ENCODE measurements around the gene NKX2-1.
"Not testable (repeated sequence)": the region's sequence is repeated elsewhere in the genome, so short reads cannot be mapped to it uniquely, and the experiment has no call there.

Gene NKX2-1

DNA sequence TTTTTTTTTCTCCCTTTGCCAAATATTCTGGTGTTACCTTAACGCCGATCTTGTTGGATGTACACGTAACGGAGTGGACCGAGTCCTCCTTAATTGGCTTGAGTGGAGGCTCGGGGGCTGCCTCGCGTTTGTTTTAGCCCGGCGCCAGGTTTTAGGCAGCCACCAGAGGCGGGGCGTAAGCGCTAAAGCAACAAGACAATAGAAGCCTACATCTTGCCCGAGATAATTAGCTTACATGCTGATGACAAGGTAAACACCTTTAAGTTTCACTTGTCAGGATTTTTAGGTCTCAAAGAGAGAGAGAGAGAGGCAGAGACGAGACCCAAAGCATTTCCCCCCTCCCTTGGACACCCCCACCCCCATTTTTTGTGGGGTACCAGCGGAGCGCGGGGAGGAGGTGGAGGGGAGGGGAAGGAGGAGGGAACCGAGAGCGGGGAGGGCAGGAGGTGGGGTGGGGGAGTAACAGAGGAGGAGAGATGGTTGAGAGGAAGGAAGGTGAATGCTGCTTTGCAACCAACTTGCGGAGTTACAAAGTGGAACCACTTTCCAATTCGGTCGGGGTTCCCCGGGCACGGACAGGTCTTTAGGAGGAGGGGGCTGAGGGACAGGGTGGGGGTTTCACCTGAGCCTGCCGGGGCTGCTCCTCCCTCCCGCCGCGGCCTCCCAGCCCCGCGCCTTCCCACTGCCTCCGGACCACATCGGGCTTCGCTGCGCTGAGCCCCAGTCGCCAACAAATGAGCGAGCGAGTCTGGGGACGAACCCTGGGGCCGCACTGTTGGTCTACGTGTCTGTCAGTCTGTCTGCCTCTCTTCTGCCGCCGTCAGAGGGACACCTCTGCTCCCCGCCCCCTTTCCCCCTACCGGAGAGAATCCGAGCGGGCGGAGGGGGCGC lies at the start of gene NKX2-1:
Gene NKX2-1 (minus strand): TSS at position 802 of the 891 bp plus-strand sequence. CDS start 103 bp downstream, at position 699.
- DNase-seq (ENCODE audit: low read depth in 2 of 2) = no peak

DNA sequence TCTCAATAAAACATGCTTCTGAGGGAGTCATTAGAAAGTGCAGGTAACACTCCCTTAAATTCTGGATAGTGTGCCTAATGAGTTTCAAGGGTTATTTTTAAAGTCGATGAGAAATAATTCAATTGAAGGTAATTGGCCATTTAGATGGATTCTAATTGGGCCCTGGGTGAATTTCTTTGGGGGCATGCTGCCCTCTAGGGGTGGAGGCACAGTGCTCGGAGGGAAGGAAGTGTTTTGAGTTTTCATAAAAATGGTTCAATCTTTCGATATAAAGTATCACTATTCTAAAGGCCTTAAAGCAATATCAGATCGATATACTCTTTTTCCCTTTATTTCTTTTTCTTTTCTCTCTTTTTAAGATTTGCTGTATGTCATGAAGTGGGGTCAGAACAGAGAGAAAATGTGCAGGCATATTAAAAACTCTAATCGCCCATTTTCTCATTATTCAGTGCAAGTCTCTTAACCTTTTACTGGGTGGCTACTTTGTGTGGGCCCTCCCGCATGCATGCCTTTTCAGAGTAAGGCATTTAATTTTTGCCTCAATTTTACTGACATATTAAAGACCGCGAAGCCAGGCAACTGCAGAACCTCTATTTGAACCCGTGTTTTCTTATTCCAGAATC lies 36.9 kb upstream of the NKX2-1 start:
- DNase-seq (ENCODE audit: low read depth in 2 of 2) = peak in 1 of 2 donors; percentile 18

DNA sequence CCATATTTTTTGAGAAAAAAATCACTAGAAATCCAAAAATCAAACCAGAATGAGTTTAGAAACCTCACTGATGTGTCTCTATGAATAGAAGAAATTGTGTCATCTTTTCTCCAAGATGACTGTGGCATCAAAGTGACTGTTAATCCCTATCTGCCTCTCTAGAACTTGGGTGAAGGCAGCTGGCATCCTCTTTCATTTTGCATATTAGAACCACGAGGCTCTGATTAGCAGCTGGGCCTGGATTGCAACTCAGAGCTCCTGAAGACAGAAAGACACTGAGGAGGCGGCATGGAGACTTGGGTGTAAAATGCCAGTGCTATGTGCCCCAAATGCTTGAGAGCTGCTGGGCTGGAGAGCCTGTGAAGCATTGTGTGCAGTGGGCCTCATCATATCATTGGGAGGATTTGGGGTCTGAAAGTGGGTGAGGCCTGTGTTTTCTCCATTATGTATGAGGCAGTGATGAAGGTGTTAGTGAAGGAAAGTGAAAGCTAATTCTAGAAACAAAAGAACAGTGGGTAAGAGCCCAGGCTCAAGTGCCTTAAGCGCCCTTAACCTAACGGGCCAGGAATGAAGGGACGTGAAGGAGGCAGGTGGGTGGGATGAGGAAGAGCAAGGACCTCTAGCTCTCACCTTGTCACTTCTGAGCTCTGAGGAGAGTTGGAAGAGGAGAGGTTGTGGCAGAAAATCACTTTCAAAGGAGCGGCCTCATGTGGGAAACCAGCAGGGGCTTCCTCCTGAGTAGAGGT lies 36.1 kb upstream of the NKX2-1 start:
- no peak for DNase-seq (ENCODE audit: low read depth in 2 of 2)

DNA sequence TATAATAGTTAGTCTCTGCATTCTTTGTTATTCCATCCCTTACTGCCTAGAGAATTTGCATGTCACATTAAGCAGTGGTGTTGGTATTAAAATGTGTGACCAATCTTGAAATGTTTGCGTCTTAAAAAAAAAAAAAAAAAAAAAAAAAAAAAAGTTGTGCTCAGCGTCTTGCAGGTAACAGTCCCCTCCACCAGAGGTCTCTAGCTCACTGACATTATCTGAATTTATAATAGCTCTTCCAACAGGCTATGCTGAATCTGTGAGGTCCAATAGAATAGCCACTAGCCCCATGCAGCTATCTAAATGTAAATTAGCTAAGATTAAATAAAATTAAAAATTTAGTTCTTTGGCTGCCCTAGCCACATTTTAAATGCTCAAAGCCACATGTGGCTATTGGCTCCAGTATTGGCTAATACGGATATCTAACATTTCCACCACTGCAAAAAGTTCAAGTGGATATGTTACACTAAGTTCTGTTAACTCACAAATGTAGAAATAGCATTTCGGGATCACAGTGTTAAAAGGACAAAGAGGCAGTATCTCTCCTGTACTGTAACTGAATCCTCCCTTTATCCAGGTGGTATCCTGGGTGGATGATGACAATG lies 33.7 kb upstream of the NKX2-1 start:
- DNase-seq (ENCODE audit: low read depth in 2 of 2) = no peak

DNA sequence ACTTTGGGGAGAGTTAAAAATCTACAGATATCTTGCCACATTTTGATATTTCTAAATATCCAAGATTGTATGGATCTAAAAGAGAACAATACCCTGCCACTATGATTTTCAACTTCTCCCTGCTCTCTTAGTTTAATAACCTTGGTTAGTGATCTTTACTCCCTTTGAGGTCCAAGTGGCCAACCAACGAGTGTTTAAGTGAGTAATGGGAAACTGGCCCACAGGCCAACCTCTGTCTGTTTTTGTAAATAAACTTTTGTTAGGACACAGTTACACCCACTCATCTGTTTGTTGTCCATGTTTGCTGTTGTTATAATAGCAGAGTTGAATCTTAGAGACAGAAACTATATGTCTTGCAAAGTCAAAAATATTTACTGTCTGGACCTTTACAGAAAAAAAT lies 30.9 kb upstream of the NKX2-1 start:
- no peak for DNase-seq (ENCODE audit: low read depth in 2 of 2)

DNA sequence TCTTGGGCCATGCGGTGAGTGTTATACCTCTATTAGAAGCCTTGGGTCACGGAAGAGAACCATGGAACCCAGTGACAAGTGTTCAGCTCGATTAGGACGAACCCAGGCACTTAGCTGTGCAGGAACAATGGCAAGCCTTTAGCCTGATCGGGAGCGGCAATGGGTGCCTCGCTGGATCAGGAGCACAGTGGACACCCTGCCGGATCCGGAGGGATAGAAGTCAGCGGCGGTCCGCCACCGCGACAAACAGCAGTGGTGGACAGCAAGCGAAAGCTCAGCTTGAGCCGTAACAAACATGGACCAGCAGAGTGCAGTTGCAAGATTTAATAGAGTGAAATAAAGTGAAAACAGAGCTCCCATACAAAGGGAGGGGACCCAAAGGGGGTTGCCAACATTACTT lies 24.2 kb upstream of the NKX2-1 start:
- not testable (repeated sequence) for DNase-seq (ENCODE audit: low read depth in 2 of 2)

DNA sequence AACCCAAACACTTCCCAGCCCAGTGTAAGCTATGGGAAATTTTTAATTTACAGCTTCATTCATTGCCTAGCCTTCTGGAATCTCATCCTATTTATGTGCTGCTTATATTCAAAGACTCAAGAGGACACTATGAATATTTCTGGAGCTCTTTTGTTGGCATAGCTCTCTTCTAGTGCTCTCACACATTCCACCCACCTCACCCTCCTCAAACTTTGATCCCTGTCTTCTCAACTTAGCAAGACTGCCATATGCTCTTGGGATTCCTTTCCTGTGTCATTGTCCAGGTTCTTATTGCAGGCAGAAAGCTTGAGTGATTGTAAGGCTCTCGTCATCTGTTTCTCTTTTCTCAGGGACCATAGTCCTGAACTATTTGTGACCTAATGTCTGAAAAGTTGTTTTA lies 18.0 kb upstream of the NKX2-1 start:
- no peak for DNase-seq (ENCODE audit: low read depth in 2 of 2)

DNA sequence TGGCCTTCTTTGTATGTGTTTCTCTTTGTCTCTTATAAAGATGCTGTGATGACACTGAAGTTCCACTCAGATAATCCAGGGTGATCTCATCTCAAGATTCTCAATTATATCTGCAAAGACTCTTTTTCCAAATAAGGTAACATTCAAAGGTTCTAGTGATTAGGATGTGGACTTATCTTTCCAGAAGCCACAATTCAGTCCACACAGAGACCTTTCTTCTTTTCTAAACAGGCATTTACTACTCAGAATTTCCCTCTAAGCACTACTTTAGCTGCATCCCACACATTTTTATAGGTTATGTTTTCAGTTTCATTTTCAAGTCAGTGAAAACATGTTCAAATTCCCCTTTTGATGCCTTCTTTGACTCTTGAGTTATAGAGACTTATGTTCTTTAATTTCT lies 9.0 kb upstream of the NKX2-1 start:
- DNase-seq (ENCODE audit: low read depth in 2 of 2) = no peak

DNA sequence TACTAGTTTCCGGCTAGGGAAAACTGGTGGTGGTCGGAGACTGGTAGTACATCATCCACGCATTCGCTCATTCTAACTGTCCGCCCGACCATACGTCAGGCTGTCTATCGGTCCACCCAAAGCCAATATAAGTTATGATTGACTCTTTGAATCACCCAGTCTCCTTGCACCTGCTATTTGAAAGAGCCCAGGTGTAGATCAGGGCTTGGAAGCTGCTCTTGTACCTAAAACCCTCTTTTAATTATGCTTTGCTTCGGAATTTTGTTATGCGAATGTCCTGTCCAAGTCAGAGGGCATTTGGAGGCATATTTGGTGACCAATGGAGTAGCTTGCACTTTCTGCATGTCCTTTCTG lies 5.7 kb upstream of the NKX2-1 start:
- no peak for DNase-seq (ENCODE audit: low read depth in 2 of 2)

DNA sequence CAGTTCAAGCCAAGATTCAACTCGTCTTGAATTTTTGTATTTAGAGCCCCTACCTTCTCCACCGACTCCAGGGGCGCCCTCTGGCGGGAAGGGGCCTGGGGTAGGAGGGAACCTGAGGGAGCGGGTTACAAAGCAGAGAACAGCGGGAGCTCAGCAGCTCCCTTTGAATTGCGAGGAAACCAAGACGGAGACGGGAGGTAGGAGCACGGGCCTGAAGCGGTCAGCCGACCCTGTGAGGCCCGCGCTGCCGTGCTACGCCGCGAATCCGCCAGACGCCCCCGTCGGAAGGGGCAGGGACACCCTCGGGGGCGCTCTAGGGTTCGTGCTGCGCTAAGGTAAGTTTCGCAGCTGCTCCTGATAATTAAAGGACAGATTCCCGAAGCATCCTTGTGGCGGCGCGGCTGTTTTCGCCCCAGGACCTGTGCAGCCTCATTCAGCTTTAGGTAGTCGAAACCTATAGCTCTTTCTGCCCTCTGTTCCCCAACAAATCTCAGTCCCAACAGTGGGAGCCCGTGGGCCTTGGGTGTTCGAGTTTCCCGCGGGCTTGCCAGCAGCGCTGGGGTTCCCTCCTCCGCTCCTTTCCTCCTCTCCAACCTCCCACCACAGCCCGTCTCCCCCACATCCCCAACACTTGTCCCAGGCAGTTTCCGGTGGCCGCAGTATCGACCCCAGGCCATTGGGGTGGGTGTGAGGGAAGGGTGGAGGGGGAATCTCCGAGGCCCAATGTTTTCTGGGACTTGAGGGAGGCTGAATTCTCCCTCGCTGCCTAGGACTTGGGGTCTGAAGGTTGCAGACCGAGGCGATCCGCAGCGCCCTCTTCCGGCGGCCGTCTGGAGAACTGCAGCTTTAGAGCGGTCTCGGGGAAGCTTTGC lies 5.1 kb upstream of the NKX2-1 start:
- no peak for DNase-seq (ENCODE audit: low read depth in 2 of 2)

DNA sequence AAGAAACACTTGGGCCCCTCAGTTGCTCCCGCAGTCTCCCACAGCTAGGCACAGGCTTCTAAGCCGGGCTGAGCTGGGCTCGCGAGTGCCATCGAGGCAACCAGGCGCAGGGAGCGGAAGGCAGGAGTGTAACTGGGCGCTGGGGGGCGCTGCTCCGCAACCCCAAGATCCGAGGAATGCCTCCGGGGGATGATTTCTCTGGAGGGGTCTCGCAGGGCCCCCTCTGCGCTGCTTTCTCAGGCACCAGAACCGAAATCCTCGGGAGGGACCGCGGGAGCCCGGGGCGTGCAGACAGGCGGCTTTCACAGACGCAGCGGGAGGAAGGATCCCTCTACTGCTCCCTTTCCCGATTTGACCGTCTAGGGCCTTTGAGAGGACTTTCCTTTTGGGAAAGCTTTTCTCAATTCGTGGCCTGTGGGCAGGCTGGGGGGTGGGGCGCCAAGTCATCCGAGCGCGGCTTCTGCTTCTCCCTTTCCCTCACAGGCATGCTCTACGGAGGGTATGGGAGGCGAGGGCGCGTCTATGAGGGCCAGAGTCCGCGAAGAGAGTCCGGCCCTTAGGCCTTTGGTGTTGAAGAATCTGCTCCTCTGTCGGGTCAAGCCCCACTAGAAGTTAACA lies 4.3 kb upstream of the NKX2-1 start:
- no peak for DNase-seq (ENCODE audit: low read depth in 2 of 2)

DNA sequence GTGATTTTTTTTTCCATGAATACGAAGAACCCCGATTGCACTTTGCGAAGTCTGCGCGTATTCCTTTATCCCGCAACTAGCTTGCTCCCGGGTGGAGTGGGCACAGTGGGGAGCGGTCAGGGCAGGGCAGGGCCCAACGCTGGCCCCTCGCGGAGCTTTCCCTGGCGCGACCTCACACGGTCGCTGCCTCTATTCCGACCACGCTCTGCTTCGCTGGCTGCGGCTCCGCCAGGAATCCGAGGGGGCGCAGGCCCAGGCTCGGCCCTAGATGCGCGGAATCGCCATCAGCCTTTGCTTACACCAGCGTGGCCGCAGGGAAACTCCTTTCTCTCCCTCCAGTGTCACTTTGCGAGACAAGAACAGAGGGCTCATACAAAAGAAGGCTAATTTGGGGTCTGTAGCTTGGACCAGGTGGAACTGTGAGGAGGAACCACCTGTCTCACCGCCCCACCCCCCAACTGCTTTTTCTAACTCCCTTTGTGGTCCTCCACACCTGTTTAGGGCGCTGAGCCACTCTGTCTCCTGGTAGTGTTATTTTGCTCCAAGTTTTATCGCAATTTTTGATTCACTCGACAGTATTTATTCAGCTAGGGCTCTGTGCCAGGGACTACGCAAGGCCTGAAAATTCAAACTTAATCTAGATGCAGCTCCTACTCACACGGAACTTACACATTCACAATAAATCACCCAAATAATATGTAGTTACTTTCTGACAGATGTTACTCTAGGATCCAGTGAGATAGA lies 3.1 kb upstream of the NKX2-1 start:
- no peak for DNase-seq (ENCODE audit: low read depth in 2 of 2)

DNA sequence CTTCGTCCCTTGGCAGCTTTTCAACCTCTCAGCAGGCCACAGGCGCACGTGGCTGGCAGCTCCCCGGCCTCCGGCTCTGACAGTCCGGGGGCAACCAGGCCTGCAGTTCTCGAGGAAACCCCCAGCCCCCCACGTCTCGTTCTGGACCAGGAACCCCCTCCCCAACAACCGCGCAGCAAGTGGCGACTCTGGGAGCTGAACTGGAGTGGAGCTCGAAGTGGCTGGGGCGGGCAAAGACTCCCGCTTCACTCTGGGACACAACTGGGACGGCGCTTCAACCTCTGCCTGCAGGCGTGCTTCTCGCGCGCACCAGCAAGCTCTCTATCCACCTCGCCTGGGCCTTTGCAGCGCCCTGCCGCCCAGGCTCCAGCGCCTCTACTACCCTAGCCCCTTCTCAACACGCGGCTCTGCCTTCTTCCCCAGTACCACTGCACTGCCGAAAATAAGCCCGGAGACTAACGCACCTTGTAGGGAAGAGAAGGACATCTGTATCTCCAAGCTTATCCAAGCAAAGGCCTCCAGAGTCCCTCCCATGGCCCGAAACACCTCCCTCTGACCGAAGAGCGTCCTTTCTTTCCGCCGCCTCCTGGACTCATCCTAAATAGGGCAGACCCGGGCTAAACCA lies 2.4 kb upstream of the NKX2-1 start:
- DNase-seq (ENCODE audit: low read depth in 2 of 2) = no peak

DNA sequence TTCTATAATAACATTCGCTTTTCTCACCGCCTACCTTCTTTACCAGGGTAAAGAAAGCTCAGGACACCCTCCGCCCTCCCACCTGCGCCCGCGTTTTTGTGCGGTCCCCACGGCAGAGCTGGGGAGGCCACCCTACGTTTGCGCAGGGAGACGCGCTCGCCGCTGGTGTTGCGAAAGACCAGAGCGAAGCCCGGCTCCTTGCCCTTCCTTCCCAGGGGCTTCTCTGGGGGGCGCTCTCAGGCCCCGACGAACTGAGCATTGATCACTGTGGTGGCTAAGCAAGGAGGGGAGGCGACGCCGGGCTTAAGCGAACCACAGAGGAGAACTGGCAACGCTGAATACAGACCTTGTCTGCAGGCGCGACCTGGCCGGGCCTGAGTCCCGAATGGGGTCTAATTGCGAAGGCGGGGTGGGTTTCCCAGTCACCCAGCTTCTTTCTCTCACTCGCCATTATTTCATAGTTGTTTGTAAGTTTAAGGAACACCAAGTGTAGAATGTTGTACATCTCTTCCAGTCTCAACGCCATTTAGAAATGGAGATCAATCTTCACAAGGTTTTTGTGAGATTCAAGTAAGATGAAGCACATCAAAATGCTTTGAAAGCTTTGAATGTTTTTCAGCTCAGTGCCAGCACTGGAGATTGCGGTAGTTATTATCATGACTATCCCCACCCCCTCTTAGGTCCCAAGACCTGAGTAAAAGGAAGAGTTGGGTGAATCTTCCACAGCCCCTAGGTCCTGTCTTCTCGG lies 1.7 kb upstream of the NKX2-1 start:
- DNase-seq (ENCODE audit: low read depth in 2 of 2) = no peak

DNA sequence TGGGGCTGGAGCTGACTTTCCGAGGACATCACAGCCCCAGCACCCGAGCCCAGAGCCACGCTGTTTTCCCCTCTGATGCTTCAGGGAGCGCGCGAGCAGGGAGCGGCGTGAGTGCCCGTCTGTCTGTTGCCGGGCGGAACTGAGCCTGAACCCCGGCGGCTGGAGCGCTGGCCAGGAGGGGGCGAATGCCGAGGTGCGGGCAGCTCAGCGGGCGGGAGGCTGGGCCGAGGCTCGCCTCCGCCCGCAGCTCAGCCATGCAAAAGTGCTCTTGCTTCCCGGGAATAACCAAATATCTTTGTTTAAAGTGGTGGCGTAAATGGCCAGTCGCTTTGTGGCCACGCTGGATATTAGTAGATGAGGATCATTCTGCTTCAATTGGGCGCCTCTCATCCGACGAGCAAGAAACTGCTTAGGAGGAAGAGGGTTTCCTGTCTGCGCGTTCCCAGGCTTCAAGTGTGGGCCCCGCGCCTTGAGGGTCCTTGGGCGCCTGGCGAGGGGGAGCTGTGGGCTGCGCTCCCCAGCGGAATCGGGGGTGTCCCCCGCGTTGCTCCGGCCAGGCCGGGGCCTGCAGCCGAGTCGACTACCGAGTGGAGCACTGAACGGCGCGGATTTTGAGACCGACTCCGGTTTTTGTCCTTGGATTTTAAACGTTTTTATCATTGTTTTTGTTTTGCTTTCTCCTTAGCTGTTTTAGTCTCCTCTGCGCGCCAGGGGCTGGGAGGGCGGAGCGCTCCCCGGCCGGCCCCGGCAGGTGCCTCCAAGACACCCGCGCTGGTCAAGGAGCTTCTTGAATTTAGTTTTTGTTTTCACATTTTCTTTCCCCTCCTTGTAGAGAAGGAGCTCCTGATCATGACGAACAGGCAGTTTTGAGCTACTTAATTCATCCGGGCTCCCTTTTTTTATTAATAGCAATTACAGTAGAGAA lies 831 bp upstream of the NKX2-1 start:
- DNase-seq (ENCODE audit: low read depth in 2 of 2) = no peak

DNA sequence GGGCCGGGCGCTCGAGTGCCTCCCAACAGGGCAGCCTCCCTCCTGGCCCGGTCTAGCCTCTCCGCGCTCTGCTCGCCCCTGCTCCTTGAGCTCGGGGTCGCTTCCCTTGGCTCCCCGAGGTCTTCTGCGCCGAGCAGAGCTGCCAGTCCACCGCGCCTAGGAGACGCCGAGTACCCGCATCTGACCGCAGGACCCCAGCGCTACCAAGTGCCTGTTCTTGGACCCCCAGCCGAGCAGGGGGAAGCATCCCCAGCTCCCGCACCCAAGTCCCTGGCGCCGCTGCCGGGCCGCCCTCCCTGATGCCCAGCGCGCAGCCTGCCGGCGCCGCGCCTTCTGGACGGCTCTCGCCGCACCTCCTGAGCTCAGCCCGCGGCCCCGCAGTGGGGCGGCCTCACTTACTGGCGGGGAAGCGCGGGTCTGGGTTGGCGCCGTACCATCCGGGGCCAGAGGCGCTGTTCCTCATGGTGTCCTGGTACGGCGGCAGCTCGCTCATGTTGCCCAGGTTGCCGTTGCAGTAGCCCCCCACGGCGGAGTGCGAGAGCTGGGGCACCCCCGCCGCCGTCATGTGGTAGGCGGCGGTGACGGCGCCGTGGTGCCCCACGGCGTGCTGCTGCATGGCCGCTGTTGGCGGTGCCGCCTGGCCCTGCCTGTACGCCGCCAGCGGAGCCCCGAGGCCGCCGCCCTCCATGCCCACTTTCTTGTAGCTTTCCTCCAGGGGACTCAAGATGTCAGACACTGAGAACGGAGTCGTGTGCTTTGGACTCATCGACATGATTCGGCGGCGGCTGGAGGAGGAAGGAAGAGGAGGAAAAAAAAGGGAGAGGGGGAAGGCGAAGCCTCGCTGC lies 1.2 kb downstream of the NKX2-1 start:
- no peak for DNase-seq (ENCODE audit: low read depth in 2 of 2)

DNA sequence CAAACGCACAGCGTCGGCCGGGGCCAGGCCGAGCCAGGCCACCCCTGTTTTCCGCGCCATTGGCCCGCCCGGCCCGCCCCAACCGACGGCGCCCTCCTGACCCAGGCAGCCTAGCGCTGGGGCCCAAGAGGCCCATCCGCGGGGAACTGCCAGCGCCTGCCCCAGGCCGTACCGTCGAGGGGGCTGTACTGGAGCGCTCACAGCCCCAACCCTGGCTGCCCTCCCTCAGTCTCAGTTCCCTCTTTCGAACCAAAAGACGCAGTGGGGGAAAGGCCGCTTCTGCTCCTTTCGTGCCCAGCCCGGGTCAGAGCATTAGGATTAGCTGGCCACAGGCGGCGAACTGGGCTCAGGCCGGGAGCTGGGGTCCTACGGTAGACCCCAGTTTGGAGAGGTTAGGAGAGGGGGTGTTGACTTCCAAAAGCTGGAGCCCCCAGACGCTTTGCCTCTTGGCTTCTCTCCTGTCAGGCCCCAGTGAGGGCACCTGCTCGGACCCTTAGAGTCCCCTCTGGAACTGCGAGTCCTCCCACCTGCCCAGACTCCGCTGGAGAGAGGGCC lies 1.9 kb downstream of the NKX2-1 start:
- DNase-seq (ENCODE audit: low read depth in 2 of 2) = no peak

Data from stimulated activated CD8-positive, alpha-beta memory T cell treated with anti-CD3 and anti-CD28 coated beads, Interleukin-2, amount 100 ng/mL, for 48 hours (primary cell).